ENCODE data around the gene NTSR1.

Gene NTSR1

GRCh38 chr20:62802026-62802712 lies 93.5 kb downstream of the NTSR1 start:
- no peak for DNase-seq (ENCODE audit: low read depth)

GRCh38 chr20:62804021-62804626 lies 95.5 kb downstream of the NTSR1 start:
- DNase-seq (ENCODE audit: low read depth) = no peak

- DNase-seq (ENCODE audit: low read depth) = no peak
Observed at GRCh38 chr20:62804627-62805154, 96.1 kb downstream of the NTSR1 start, which contains the start of gene OGFR. Gene OGFR, plus strand, starts transcription at chr20:62804835. Its CDS starts 25 bp downstream, at chr20:62804860.

- DNase-seq (ENCODE audit: low read depth) = no peak
Observed at GRCh38 chr20:62805155-62805710, 96.6 kb downstream of the NTSR1 start.

- DNase-seq (ENCODE audit: low read depth) = no peak
Observed at GRCh38 chr20:62805711-62806382, 97.2 kb downstream of the NTSR1 start.

- DNase-seq (ENCODE audit: low read depth) = no peak
Observed at GRCh38 chr20:62806383-62807050, 97.9 kb downstream of the NTSR1 start.

GRCh38 chr20:62807444-62808210 lies 99.0 kb downstream of the NTSR1 start:
- no peak for DNase-seq (ENCODE audit: low read depth)

- DNase-seq (ENCODE audit: low read depth) = no peak
Observed at GRCh38 chr20:62808211-62808865, 99.7 kb downstream of the NTSR1 start.

GRCh38 chr20:62809530-62810428 lies 101.1 kb downstream of the NTSR1 start:
- no peak for DNase-seq (ENCODE audit: low read depth)

GRCh38 chr20:62811320-62811719 lies 102.7 kb downstream of the NTSR1 start:
- no peak for DNase-seq (ENCODE audit: low read depth)

GRCh38 chr20:62811720-62812119 lies 103.1 kb downstream of the NTSR1 start:
- no peak for DNase-seq (ENCODE audit: low read depth)
